C1 segment of cervical spinal cord (tissue), 14 donors: Measurements from ENCODE around the gene RASSF1.
"Not testable (repeated sequence)": the region's sequence is repeated elsewhere in the genome, so short reads cannot be mapped to it uniquely, and the experiment has no call there.

Source experiments
- DNase-seq, 14 donors: peaks; one replicate each; lab custom pipeline; 2025; lab: John Stamatoyannopoulos, UW

Gene RASSF1

DNA sequence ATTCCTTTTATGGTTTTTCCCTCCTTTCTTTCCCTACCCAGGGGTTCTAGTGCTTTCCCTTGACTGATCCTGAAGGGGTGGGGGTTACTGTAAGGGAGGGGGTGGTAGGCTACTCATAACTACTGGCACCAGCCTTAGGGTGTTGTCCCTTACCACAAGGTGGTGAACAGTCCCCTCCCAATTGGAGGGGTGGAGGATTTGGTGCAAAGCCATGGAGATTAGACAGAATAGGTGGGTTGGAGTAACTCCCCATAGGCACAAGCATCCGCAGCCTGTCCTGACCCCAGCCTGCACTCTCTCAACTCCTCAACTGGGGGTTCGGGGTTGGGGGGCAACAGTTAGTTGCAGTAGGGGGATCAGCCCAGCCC lies 15.5 kb downstream of the RASSF1 start:
- no peak for DNase-seq

DNA sequence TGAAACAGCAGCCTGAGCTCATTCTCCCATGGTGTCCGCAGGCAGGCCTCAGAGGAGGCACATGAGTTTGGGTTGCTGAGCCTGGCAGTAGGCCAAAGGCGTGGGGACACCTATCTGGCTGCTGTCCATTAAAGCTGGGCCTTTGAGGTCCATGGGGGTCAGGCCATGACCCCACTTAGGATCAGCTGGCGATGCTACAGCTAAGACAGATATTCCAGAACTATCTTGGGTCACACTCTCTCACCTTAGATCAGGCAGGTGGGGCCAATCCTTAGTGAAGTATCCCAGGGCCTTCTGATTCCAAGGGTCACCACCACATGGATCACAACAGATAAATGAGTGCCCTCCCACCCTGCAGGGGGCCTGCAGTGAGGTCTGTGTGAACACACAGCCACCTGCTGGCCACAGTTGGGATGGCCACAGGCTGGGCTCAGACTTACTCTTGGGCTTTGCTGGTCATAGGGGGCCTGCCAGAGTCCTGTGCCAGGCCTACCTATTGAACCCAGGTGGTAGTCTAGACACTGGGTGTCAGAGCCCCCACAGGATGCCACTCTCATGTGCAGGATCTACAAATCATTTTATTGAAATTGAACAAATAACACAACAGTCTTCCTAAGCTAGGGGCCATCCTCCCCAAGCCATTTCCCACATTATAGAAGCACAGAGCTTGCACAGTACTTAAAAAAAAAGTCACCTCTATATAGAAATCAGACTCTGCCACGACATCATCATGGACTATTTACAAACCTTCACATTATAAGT lies 16.1 kb downstream of the RASSF1 start:
- DNase-seq: peak in 8 of 14 donors; percentile 22 to 60 (median 40)

DNA sequence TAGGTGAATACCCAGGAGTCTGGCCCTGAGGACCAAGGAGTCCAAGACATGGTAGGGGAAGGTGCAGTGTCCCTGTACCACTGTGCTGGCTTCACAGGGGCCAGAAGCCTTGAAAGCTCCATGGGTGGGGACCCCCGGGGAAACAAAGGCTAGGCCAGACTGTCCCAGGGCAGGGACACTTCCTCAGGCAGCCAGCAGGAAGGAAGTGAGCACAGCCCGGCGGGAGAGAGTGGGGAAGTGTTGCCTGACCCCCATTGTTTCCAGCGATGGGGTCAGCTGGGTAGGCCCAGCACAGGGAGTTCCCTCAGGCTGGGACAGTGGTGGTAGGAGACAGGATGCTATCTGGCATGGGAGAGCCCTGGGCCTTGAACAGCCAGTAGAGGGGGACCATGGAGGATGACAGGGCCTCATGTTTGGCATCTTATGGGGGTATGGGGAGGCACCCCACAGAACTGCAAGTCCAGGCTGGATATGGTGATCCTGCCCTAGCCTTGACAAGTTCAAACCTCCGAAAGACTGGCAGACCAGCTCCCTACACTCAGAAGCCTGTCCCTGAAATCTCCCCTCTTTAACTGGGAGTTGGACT lies 16.9 kb downstream of the RASSF1 start:
- DNase-seq: no peak

DNA sequence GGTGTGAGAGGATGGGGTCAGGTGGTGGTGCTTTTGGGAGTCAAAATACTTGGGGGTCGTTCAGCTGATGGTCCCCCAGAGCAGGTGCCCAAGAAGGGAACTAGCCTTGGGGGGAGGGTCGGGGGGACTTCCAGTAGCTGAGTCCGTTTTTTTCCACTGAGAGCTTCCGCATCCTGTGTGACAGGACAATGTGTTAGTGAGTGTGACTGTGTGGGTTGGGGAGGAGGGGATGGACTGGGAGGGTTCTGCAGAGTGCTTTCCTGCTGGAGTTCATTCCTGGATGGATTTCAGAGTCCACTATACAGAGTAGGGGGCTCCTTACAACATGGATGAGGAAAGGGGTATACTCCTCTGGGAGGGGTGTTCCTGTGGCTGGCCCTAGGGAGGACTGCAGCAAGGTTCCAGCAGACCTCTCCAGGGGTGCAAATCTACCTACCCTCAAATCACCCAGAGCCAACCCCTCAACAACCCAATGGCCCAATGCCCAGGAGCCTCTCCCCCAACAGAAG lies 17.5 kb downstream of the RASSF1 start:
- DNase-seq: peak in 1 of 14 donors; percentile 32

DNA sequence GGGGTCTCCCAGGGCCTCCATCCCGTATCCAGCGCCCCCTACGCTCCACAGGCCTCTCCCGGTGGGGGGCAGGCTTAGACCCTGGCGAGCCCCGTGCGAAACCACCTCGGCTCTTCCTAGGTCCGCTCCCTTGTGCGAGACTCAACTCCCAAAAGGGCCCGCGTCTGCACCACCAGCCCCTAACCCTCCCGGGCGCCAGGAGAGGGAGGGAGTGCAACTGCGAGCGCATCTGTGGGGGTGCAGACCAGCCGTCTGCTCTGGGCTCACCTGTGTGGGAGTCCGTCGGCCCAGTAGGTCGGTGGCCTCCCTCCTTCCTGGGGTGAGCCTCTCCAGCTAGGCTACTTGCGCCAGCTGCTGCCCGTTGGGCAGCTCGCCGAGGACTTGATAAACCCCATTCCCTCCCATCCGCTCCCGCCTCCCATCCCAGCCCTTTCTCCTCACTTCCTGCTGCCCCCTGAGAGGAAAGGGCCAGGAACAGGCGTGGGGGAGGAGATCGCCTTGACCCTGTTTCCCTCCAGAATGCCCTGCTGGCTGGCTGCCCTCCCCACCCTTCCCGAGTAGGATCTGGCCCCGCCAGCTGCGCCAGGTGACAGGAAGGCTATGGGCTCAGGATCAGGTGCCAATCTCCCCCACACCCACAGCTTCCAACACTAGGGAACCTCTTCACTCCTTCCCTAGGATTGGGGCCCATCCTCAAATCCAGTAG lies 18.1 kb downstream of the RASSF1 start, which contains the start of gene HYAL2:
HYAL2 (minus strand) TSS at position 360 of the 706 bp plus-strand sequence. CDS start 2,256 bp downstream, outside the sequence.
- DNase-seq: no peak

DNA sequence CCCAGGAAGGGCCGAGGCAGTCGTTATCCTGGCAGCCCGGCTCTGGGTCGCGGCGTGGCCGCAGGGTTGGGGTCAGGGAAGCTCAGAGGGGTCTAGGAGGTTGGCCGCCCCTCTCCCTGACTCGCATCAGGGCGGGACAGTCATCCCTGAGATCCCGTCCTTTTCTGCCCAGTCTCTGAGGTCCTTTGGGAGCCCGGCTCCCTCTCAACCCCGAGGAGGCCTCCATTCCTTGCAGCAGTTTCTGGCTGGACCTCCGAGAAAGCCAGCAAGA lies 18.6 kb downstream of the RASSF1 start:
- DNase-seq: no peak

DNA sequence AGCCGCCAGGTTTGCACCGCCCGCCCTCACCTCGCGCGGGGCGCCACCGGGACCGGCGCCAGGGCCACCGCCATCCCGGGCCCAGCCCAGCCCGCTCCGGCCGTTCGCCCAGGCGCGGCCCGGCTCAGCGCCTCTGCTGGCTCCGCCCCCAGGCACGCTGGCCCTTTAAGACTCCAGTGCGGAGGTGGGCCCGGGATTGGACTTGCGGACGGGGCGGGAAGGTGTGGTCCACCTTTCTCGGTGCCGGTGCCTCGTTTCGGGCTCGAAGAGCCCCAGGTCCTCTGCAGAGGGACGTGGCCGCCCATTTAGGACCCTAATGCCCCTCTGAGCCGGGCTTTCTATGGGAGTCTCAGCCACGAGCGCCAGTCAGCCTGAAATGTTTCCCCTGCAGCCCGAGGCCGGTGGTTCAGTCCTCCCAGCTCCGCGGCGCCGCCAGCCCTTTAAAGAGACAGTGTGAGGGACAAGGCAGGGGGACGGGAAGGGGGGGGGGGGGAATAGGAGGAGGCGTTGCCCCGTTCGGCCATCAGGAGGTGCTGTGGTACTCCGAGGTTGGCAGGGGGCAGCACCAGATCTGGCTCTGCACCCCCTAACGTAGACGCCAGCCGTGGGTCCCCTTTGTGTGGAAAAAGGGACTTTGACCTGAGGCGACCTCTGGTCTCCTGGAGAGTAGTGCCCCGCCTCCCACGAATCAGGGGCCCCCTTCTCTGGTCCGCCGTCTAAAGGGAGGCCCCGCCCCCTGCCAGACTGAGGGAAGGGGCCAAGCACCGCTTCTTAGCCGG lies 19.1 kb downstream of the RASSF1 start:
- peak; percentile 75 to 99 (median 92) for DNase-seq

DNA sequence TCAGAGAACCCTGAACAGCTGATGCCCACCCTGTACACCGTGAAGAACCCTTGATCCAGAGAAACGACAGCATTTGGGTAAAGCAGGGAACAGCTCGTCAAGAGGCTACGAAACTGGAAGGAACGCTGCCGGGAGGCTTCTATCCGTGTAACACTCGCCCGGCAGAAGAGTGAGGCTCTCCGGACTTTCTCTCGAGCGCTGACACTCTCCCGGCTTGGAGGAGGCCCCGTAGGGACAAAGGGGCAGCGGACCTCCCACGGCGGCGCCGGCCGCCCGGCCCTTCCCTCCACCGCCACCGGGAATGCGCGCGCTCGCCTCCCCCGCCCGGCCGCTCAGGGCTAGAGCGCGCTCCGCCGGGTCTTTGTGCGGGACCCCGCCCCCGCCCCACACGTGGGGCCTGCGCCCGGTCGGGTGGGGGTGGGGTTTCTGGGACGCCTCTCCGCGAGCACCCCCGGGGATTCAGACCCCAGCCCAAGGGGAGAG lies 19.7 kb downstream of the RASSF1 start:
- DNase-seq: peak in 12 of 14 donors; percentile 83 to 99 (median 92)

DNA sequence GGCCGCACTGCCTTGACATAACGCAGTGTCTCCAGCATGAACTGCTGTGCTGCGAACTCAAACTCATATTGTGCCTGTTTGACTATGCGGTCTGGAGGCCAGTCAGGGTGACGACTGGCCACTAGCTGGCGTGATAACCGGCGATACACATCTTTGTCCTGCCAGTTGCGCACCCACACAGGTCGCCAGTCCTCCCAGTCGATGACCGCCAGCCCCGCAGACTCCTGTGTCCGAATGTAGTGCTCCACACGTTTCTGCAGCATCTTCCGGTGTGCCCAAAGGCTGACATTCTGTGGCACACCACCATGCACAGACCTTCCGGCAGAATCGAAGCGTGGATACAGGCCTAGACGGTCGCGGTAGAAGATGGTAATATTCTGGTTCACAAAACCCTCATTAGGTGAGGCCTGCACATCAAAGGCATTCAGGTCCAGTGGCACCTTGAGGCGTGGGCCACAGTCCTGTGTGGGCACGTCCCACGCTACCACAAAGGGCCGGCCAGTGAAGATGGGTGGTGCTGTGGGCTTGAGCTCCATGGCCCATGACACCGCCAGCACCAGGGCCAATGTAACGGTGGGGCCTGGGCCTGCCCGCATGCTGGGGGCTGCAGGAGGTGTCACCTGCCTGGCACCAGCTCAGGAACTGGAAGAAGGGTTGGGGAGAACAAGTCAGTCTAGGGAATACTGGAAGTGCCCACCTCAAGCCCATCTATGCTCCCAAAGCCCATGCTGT lies 20.6 kb downstream of the RASSF1 start:
- DNase-seq: no peak

DNA sequence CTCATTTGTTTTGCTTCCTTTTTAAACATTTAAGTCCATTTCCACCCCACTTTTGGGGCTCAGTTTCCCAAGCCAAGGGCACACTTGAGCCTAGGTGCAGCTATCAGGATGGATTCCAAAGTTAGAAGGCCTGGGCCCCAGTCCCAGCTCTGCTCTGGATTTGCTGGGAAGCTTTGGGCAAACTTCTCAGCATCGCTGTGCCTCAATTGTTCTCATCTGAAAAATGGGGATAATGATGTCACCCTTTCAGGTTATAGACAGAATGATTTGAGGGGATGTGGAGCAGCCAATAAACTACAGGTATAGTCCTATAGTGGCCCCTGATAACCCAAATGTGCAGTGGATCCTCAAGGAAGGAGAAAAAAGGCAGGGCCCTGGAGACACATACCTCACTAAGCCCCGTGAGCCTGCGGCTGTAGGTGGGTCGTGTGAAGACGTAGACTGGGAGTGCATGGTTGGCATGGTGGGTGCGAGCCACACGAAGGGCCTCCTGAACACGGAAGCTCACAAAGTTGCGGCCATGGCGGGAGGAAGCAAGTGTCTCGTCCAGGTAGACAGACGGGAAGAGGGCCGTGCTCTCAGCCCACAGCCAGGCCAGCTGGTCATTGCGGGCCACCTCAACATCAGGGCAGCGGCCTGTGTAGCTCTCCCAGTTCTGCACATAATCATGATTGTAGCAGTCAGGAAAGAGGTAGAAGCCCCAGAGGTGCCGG lies 21.3 kb downstream of the RASSF1 start:
- DNase-seq: no peak

DNA sequence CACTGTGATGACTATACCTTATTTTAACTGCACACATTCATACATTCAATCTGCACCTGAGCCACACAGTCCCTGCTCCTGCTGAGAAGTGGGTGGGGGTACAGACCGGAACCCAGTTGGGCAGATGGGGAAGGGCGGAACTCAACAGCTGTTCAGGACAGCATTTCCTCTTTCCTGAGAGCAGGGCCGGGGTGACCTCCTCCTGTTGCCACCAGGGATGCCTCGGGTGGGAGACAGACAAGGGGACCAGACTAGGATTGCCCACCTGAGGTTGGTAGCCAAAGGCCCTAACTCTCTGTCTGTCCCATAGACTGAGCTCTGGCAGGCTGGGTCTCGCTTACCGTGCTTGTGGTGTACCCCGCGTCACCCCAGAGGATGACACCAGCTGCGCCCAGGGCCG lies 22.0 kb downstream of the RASSF1 start:
- no peak for DNase-seq

DNA sequence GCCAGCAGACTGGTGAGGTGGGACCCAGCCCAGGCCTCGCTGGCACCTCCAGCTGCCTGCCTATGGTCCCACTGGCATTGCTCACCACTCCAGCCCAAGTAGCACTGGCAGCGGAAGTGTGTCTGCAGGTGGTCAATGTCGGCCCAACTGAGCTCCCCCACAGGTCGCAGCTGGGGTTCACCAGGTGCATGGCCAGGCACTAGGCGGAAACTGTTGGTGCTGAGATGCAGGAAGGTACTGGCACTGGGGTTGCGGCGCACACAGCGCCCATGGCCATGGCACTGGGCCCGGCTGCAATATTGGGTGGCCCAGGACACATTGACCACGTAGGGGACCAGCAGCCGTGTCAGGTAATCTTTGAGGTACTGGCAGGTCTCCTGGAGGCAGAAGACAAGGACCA lies 22.5 kb downstream of the RASSF1 start:
- no peak for DNase-seq

DNA sequence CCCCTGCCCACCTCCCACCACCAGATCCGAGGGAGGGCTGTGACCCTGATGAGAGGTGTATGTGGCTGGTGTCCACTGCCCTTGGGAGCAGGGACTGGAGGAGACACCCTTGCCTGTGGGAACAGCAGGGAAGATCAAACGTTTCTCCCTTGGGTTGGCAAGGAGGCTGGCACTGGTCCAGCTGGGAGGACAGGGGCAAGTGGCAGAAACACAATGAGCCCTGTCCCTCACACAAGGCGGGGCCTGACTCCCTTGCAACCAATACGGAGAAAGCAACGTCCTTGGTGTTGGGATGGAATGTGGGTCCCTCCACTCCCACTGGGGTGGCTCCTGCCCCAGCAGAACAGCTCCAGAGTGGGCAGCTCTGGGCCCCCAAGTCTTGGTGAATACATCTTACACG lies 23.3 kb downstream of the RASSF1 start:
- no peak for DNase-seq

DNA sequence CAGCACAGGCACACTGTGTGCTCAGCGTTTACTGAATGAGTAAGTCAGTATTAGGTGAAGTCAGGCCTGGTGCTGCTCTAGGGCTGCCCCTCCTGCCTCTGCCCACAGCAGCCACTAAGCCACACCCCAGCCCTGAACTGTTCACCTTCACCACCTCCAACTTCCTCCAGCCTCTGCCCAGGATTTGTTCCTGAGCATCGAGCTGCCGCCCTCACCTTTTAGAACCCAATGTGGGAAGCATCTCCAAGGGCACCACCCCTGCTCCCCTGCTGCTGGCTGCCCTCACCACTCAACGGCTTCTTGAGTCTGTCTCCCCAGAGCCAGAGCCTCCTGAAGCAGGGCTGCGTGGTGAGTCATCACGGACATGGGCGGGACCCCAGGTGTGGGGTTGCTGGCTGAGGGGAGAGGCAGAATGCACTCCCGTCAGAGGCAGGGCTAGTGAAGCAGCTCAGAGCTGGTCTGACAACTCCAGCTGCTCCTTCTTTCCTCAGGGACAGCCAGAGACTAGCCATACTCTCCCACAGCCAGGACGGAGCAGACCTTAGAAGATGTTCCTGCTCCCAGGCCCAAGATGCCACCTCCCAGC lies 23.9 kb downstream of the RASSF1 start:
- DNase-seq: no peak

DNA sequence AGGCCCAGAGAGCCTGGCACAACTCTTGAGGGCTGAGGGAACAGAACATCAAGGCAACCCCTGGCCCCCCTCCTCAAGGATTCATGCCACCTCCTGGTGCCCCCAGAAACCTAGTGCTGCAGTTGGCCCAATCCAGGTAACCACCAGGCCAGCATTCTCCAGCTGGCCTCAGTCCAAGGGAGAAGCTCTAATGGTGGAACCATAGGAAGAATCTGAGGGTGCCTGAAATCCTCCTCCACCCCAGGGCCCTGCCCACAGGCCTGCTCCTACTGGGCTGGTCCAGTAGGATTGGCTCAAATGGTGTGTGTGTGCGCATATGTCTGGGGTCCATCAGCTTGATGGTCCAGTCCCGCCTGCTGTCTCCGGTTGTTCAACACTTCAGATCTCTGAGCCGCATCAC lies 25.8 kb downstream of the RASSF1 start:
- DNase-seq: no peak

DNA sequence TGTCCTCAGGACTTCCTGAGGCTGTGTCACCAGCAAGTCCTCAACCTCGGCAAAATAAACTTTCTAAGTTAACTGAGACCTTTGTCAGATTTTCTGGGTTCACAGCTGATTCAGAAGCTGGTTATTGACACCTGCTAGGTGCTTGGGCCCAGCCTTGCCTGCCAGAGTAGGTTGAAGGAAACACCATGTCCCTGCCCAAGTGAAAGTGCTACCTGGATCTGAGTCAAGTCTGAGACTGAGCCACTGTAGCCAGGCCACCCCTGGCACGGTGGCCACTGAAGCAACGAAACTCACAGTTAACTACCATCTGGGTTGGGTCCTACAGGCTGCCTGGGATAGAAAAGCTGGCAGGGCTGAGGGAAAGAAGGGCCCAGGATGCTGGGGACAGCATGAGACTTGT lies 26.3 kb downstream of the RASSF1 start:
- DNase-seq: no peak

DNA sequence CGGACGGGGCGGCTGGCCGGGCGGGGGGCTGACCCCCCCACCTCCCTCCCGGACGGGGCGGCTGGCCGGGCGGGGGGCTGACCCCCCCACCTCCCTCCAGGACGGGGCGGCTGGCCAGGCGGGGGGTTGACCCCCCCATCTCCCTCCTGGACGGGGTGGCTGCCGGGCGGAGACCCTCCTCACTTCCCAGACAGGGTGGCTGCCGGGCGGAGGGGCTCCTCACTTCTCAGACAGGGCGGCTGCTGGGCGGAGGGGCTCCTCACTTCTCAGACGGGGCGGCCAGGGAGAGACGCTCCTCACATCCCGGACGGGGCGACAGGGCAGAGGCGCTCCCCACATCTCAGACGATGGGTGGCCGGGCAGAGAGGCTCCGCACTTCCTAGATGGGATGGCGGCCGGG lies 28.6 kb downstream of the RASSF1 start:
- DNase-seq: not testable (repeated sequence)

DNA sequence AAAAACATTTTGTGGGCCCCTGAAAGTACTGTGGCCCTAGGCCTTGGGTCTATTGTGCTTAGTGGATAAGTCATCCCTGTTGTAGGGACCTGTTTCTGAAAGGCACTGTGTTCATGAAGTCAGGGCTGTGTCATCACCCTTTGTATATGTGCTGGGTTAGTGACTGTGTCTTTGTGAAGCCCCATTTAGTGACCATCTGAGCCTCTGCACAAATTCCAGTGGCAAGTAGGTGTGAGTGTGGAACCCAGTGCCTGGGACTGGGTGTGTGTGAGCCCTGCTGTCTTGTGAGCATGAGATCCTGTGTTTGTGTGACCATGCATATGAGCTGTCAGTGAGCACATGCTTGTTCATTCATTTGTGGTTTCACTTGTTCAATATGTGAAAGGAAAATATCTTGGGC lies 36.0 kb downstream of the RASSF1 start:
- DNase-seq: no peak

DNA sequence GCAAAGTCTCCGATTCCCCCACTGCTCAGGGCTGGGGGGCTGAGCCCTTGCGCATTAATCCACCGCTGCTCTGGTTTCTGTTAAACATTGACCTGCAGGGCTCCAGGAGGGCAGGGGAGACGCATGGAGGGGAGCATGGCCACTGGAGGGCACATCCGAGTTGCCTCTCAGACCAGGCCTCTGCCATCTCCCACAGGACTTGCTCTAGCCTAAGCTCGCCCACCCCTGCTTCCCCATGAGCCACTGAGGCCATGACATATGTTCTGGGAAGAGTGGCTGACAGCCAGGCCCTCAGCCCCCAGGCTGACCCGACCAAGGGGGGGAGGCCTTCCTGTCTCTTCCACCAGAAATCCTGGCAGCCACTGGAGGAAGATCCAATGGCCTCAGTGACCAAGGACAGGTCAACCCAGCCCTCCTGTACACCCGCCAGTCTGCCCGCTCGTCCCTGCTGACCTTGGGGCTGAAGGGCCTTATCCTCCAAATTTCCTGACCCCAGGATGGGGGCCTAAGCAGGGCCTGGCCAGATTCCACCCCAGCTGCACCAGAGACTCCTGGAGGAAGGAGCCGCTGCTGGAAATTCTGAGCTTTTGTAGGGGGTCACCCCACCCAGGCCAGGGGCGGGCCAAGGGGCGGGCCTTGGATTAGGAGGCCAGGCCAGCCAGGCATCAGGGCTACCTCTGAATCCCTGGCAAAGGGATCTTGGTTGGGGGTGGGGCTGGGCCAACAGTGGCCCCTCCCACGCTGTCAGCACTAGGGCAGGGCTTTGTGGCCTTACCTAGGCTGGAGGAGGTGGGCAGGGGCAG lies 37.4 kb downstream of the RASSF1 start, which contains the start of gene HYAL1:
HYAL1 (minus strand) TSS at position 562 of the 803 bp plus-strand sequence. CDS start 618 bp downstream, outside the sequence.
- DNase-seq: no peak
